ENCODE results near the gene ZNF580. TPM values are rescaled to one million over a fixed set of nuclear protein-coding genes. Genes with fewer than 3 reads are reported as not detected.

Gene ZNF580
- total and polyA plus RNA-seq, 2 of the 13 experiments (the other 11 are each of a cell fraction or from before 2014, with no cell fraction given) = 4.4 to 6.0 TPM

GRCh38 chr19:55654868-55655647 lies 14.3 kb downstream of the ZNF580 start, which contains the start of gene U2AF2 (continued):
- TF ChIP-seq ADNP (CRISPR knock-in tag; IDR thresholded peaks at IDR 0.05) (no peak), ZBTB34 (CRISPR knock-in tag; IDR thresholded peaks at IDR 0.05) (no peak), ZNF331 (CRISPR knock-in tag; IDR thresholded peaks at IDR 0.05) (no peak)

- CTCF ChIA-PET (ENCODE audit: low intra/inter-chr PET ratio, low total read pairs) = no interaction called here
- Histone ChIP-seq H3K4me2 (ENCODE audit: low read depth, low read length) (peak overlapping the region; percentile 89), H4K20me1 (ENCODE audit: insufficient read depth, low read length) (peaks cover 44% of the 10 kb centered on the region), H3K9me3 (ENCODE audit: low read length) (no peaks in the 10 kb centered on the region), H3K27me3 (ENCODE audit: control insufficient read depth in 1 of 2, insufficient read depth in 2 of 2, low read length in 2 of 2) (no peaks in the 10 kb centered on the region; a peak in 1 of 5 replicates), H3K4me3 (replicated peaks in 1 of 3; ENCODE audit: insufficient read depth in 1 of 3, low read depth in 2 of 3, low read length in 3 of 3) (peak overlapping the region; percentile 78 to 97 (median 85)), H3K79me2 (ENCODE audit: insufficient read depth, low read length) (peaks cover 49% of the 10 kb centered on the region), H3K4me1 (ENCODE audit: insufficient read depth, low read length) (peaks cover 24% of the 10 kb centered on the region), H2AFZ (ENCODE audit: low read length) (no peak overlapping the region), H3K9ac (ENCODE audit: insufficient read depth, low read depth, low read length) (peak overlapping the region; percentile 100), H3K36me3 (replicated peaks in 1 of 2; ENCODE audit: control insufficient read depth in 1 of 2, insufficient read depth in 2 of 2, low read length in 2 of 2) (peaks cover 7 to 17% of the 10 kb centered on the region in 2 experiments), H3K27ac (ENCODE audit: extremely low read length, insufficient read depth, low read length) (peak overlapping the region; percentile 99)
- intact Hi-C loops (cut with micrococcal nuclease; ENCODE audit: unreplicated experiment) = no loop called here
- DNase-seq (ENCODE audit: low spot score) = no peak
- WGBS (ENCODE audit: low lambda C conversion rate) = under 1% methylated on average over 19 of the region's 19 CpGs
- in situ Hi-C loops (cut with HindIII; ENCODE audit: extremely low pct_ligation_motif_present, low pct_unique_long_range_greater_than_20kb) = no loop called here
- POLR2A ChIA-PET = interaction anchor here (2.1 kb wide), 1 partner anchor 8 kb away, joined by 5 read pairs; the partner anchor contains the start of gene CCDC106
- no peak for FAIRE-seq
- ATAC-seq = no peak
- TSS peak; percentile 58 for BruUV-seq (replicated peaks)
- TF ChIP-seq ELF1 (CRISPR knock-in tag; IDR thresholded peaks at IDR 0.05) (no peak), ZSCAN31 (CRISPR knock-in tag; IDR thresholded peaks at IDR 0.05; ENCODE audit: low read depth) (peak; percentile 1; the same call in 1 of the 2 replicates), ZNF430 (CRISPR knock-in tag; IDR thresholded peaks at IDR 0.05) (0 out of 2 replicates have a peak, but pooled peaks have one; percentile 1), ZNF770 (CRISPR knock-in tag; IDR thresholded peaks at IDR 0.05) (peak; percentile 4; the same call in 1 of the 2 replicates), FOXC1 (CRISPR knock-in tag; IDR thresholded peaks at IDR 0.05; ENCODE audit: borderline replicate concordance) (no peak), SSRP1 (CRISPR knock-in tag; IDR thresholded peaks at IDR 0.05) (no peak), CCAR2 (optimal IDR thresholded peaks at IDR 0.05; ENCODE audit: low read depth, low read length) (no peak), NCOA2 (CRISPR knock-in tag; IDR thresholded peaks at IDR 0.05) (0 out of 2 replicates have a peak, but pooled peaks have one; percentile 4), ELF3 (CRISPR knock-in tag; IDR thresholded peaks at IDR 0.05) (no peak), ZZZ3 (CRISPR knock-in tag; IDR thresholded peaks at IDR 0.05; ENCODE audit: borderline replicate concordance) (no peak), NFYB (CRISPR knock-in tag; IDR thresholded peaks at IDR 0.05) (no peak), ZNF639 (CRISPR knock-in tag; conservative IDR thresholded peaks at IDR 0.05) (no peak), POLR2AphosphoS2 (IDR thresholded peaks at IDR 0.05; ENCODE audit: low read depth, low read length) (no peak), KDM5B (CRISPR knock-in tag; IDR thresholded peaks at IDR 0.05; ENCODE audit: borderline replicate concordance) (no peak), RELA (CRISPR knock-in tag; IDR thresholded peaks at IDR 0.05) (no peak), ZNF12 (CRISPR knock-in tag; IDR thresholded peaks at IDR 0.05) (no peak)
These were observed 14.8 kb downstream of the ZNF580 start for GRCh38 chr19:55655648-55656040.
